ENCODE data around the gene CYS1.
"Not testable (repeated sequence)": the region's sequence is repeated elsewhere in the genome, so short reads cannot be mapped to it uniquely, and the experiment has no call there.

The CYS1 gene

DNA sequence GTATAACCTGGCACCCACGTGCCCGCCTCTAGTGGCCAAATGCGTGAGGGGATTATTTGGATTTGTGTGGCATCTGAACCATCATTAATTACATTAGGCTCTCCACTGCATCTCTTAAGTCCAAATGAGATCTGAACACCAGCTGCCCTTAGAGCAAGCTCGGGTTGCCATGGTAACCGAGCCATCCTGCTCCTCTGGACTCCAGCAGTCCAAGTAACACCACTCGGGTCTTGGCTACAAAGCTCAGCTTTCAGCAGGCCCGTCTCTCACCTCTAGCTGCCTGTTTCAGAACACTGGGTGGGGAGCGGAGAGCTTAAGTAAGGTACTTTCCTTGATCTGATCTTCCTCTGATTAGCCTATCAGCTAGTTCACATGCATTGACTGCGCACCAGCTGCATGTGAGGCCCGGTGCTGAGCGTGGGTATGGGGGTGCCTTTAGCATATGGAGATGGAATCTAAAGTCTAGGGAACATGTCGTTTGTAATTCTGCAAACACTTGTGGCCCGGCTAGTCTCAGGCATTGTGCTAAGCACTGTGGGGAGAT lies 14.1 kb upstream of the CYS1 start:
- DNase-seq (ENCODE audit: low read depth in 2 of 2, low spot score in 1 of 2) = no peak

GRCh38 chr2:10091889-10092244 lies 11.7 kb upstream of the CYS1 start:
- not testable (repeated sequence) for DNase-seq (ENCODE audit: low read depth in 2 of 2, low spot score in 1 of 2)

DNA sequence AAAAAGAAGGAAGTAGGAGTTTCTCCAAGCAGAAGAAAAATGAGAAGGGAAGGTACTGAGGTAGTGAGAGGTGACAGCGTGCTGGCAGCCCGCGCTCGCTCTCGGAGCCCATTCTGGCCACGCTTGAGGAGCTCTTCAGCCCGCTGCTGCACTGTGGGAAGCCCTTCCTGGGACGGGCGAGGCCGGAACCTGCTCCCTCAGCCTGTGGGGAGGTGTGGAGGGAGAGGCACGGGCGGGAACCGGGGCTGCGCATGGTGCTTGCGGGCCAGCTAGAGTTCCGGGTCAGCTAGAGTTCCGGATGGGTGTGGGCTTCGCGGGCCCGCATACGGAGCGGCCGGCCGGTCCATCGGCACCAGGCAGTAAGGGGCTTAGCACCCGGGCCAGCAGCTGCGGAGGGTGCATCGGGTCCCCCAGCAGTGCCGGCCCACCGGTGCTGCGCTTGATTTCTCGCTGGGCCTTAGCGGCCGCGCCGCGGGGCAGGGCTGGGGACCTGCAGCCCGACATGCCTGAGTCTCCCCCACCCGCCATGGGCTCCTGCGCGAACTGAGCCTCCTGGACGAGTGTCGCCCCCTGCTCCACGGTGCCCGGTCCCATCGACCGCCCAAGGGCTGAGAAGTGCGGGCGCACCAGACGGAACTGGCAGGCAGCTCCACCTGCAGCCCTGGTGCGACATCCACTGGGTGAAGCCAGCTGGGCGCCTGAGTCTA lies 11.1 kb upstream of the CYS1 start:
- DNase-seq (ENCODE audit: low read depth in 2 of 2, low spot score in 1 of 2) = no peak

DNA sequence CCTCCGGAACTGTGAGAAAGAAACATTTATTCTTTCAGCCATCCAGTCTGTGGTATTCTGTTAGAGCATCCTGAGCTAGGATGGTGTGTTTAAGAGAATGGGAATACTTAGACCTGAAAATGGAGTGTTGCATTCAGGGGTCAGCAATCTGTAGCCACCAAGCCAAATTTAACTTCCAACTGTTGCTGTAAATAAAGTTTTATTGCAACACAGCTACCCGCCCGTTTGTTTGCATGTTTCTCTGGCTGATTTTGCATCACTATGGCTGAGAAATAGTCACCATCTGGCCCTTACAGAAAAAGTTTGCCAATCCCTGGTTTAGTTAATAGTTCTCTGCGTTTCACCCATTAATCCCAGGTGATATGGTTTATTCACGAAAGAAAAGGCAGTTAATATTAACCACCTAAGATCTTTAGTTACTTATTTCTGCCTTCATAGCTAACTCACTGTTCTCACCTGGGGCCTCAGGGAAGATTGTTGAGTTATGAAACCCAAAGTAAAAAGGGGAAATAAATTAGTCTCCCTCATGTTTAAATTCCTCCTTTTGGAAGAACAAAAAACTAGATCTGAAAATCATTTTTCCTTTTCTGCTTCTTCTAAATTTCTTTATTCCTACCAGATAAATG lies 9.5 kb upstream of the CYS1 start:
- no peak for DNase-seq (ENCODE audit: low read depth in 2 of 2, low spot score in 1 of 2)

- no peak for DNase-seq (ENCODE audit: low read depth in 2 of 2, low spot score in 1 of 2)
These were observed 7.1 kb upstream of the CYS1 start for GRCh38 chr2:10087360-10087759.

GRCh38 chr2:10086950-10087349 lies 6.7 kb upstream of the CYS1 start:
- no peak for DNase-seq (ENCODE audit: low read depth in 2 of 2, low spot score in 1 of 2)

DNA sequence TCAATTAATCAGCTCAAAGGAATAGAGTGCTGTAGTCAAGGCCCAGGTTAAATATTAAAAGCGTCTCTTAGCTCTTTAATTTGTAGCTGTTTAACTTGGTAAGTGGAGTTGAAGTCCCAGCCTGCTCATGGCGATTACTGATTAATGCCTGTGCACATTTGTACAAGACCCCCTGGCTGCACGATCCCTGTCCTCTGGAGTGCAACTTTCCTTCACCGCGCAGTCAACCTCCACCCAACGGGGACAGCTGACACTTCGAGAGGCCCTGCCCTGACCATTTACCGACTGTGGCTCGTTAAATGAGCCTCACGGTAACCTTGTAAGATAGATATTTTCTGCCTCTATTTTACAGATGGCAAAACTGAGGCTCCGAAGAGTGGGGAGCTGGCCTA lies 5.5 kb upstream of the CYS1 start:
- no peak for DNase-seq (ENCODE audit: low read depth in 2 of 2, low spot score in 1 of 2)

- no peak for DNase-seq (ENCODE audit: low read depth in 2 of 2, low spot score in 1 of 2)
These were observed 4.9 kb upstream of the CYS1 start for GRCh38 chr2:10085043-10085667.

GRCh38 chr2:10084223-10084865 lies 4.1 kb upstream of the CYS1 start:
- no peak for DNase-seq (ENCODE audit: low read depth in 2 of 2, low spot score in 1 of 2)

DNA sequence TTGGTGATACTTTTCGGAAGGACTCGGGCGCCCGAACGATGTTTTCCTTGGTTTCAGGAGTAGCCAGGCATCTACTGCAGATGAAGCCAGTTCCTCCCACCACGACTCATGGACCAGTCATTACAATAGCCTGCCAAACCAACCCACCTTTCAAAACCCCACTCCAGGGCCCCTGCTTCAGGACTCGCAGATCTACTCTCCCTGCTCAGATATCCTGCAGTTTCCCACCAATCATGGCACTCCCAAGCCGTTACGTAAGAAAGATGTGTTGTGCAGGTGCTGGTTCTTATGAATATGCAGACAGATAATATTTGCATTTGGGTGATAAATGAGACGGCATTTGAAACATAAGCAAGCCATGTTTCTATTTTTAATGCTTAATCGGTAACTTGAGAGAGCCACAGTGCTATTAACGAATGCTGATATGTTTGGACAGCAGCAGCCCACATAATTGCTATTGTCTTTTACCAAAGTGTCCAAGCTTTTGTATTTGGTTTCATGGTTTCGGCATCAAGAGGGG lies 3.5 kb upstream of the CYS1 start:
- DNase-seq (ENCODE audit: low read depth in 2 of 2, low spot score in 1 of 2) = no peak

GRCh38 chr2:10083046-10083445 lies 2.8 kb upstream of the CYS1 start:
- no peak for DNase-seq (ENCODE audit: low read depth in 2 of 2, low spot score in 1 of 2)

DNA sequence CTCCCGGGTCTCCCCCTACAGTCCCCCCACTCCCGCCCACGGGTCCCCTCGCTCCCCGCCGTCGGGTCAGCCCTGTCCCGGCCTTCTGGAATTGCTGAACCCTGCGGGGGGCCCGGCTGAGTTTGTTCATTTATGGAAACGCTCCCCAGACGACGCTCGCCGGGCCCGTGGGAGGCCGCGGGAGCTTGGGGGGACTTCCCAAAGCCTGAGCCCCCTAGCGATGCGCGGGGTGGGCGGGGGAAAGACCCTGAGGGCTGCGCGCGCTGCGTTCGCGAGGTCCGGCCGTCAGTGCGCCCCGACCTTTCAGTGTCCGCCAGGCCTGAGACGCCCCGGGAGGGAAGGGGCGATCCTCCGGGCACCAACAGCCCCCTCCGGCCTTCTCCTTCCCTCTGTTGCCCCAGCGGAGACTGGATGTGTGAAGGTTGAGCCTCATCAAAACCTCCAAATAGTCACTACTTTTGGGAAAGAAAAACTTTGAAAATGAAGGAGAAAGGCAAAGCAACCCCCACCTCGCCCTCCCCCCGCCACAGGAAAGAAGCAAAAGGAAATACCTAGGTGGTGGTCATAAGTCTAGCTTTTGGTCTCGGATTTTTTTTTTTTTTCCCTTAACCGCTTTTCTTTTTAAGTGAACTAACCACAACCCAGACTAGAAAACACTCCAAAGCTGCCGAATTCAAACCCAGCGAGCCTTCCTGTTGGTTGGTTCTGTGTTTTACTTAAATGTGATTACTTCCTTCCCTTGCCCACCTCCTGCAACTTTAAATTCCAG lies 509 bp upstream of the CYS1 start:
- DNase-seq (ENCODE audit: low read depth in 2 of 2, low spot score in 1 of 2) = no peak

DNA sequence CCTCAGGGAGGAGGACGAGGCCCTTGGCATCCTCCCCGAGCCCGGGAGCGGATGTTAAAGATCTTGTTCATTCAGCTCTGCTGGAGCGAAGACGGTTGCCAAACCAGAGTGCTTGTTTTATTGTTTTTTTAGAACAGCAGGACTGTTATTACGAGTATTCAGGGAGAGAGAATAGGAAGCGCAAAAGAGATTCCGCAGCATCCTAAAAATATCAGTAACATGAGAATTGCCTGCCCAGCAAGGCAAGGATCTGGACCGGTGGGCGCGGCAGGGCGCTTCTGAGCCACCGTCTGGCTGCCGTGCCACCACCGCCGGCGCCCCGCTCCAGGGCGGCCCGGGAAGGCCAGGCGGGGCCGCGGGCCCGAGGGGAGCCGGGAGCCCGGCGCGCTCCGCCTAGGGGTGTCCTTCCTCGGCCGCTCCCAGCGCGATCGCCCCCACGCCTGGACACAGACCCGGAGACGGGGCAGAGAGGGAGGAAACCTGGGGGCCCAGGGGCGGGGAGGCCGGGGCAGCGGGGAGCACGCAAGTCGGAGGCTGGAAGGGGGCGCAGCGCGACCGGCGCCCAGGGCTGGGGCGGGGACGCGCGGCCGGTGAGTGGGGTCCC lies 843 bp downstream of the CYS1 start:
- no peak for DNase-seq (ENCODE audit: low read depth in 2 of 2, low spot score in 1 of 2)

DNA sequence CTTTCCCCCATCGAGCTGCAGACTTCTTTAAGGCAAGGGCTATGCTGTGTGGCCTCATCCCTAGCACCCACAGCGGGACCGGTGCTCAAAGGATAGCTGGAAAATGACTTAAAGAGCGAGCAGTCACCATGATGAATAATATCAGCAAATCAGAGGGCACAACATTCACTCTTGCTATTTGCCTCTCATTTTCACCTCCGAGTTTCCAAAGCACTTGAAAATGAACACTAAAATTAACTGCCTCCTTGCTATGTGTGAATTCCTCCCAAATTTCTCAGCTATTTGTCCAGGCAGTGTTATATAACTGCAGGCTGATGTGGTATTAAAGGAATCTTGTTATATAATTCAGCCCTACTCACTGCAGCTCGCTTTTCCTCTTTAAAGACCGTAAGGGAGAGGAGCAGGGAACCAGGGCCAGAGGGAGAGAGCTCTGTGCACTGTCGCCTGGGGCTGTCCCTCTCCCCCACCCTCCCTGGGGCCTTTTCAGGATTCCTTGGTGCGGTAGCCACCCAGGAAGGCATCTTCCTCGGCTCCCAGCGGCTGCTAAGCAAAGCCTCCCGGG lies 1.4 kb downstream of the CYS1 start:
- no peak for DNase-seq (ENCODE audit: low read depth in 2 of 2, low spot score in 1 of 2)

- DNase-seq (ENCODE audit: low read depth in 2 of 2, low spot score in 1 of 2) = no peak
These were observed 2.2 kb downstream of the CYS1 start for GRCh38 chr2:10078001-10078400.

DNA sequence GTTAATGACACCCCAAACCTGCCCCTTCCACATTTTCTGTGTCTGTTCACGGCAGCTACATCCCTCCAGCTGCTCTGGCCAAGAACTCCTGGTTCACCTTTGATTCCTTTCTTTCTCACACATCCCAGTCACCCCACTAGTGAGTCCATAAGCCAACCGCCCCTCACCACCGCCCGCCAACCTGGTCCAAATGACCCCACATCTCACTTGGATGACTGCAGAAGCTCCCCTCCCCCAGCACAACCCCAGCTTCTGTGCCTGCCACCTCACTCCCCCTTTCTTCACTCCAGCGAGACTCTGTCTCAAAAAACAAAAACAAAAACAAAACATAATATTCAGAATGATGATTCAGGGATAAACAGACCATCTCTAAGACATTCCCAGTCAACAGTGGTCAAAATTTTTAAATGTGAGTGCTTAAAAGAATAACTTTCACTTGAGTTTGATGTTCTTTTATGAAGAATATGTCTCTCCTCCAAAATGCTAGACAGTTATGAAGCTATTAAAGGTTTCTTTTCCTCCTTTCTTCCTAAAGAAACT lies 3.2 kb downstream of the CYS1 start:
- DNase-seq (ENCODE audit: low read depth in 2 of 2, low spot score in 1 of 2) = no peak

- DNase-seq (ENCODE audit: low read depth in 2 of 2, low spot score in 1 of 2) = no peak
These were observed 3.7 kb downstream of the CYS1 start for GRCh38 chr2:10076511-10076910.

GRCh38 chr2:10075571-10076209 lies 4.5 kb downstream of the CYS1 start:
- no peak for DNase-seq (ENCODE audit: low read depth in 2 of 2, low spot score in 1 of 2)

DNA sequence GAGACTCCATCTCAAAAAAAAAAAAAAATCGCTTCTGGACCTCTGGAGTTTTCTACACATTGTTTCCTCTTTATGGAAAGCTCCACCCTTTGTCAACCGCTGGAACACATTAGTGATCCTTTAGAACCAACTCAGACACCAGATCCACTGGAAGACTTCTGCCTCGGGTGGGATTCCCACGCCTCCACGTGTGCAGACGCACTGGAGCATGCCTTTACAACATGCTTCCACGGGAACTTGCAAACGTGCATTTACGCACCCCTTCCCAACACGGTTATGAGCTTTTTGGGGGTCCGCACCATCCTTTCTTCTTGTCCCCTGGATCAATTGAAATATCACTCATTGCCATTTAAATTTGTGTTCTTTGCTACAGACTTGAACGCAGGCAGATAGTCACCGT lies 5.1 kb downstream of the CYS1 start:
- no peak for DNase-seq (ENCODE audit: low read depth in 2 of 2, low spot score in 1 of 2)

- no peak for DNase-seq (ENCODE audit: low read depth in 2 of 2, low spot score in 1 of 2)
These were observed 6.5 kb downstream of the CYS1 start for GRCh38 chr2:10073706-10074105.

All from stimulated activated CD8-positive, alpha-beta memory T cell treated with anti-CD3 and anti-CD28 coated beads, Interleukin-4, amount 100 ng/mL, for 4 hours (primary cell).